Activated CD8-positive, alpha-beta T cell treated with anti-CD3 and anti-CD28 coated beads, Interleukin-2, amount 10 ng/mL, durations not matched to agents 7 days and 5 days (primary cell): ENCODE data around the gene PLB1. TPM values are rescaled to one million over a fixed set of nuclear protein-coding genes. Genes with fewer than 3 reads are reported as not detected.

Experiments
- total RNA-seq, 2 experiments: library from RNA; stranded (reverse); gene quantifications; one replicate each; pipeline ENCODE4 v1.2.3, GENCODE V29; 2021

The PLB1 gene
- total RNA-seq, 2 experiments from 2014 or later, result 1.0 to 1.4 TPM

Other genes with a start within 250 kb of the PLB1 start
- 10 to 100 TPM; 37.3 to 40.9 TPM for gene FOSL2, start 103.2 kb upstream of the PLB1 start, total RNA-seq